Peyer's patch (tissue), 4 donors: Measurements from ENCODE around the gene RHOF.

Experiments used
- POLR2A ChIP-seq, 2 donors: fragments of 450-650 bp; IDR thresholded peaks; one replicate each; pipeline ENCODE4 v1.5.1; 2017; ENCODE audit warnings: antibody characterized with exemption in 2 of 2, mild to moderate bottlenecking in 2 of 2, moderate library complexity in 2 of 2
- TF ChIP-seq, protein P1 (sequence below), 6 experiments: fragments of 450-650 bp in 4 of 6; fragments of 200-600 bp in 2 of 6; sonication (generic) in 1 of 6; IDR thresholded peaks; one replicate each; pipeline ENCODE4 v1.5.1; 2017 to 2019; ENCODE audit warnings: antibody characterized with exemption in 6 of 6, mild to moderate bottlenecking in 3 of 6, moderate library complexity in 1 of 6

DNA sequence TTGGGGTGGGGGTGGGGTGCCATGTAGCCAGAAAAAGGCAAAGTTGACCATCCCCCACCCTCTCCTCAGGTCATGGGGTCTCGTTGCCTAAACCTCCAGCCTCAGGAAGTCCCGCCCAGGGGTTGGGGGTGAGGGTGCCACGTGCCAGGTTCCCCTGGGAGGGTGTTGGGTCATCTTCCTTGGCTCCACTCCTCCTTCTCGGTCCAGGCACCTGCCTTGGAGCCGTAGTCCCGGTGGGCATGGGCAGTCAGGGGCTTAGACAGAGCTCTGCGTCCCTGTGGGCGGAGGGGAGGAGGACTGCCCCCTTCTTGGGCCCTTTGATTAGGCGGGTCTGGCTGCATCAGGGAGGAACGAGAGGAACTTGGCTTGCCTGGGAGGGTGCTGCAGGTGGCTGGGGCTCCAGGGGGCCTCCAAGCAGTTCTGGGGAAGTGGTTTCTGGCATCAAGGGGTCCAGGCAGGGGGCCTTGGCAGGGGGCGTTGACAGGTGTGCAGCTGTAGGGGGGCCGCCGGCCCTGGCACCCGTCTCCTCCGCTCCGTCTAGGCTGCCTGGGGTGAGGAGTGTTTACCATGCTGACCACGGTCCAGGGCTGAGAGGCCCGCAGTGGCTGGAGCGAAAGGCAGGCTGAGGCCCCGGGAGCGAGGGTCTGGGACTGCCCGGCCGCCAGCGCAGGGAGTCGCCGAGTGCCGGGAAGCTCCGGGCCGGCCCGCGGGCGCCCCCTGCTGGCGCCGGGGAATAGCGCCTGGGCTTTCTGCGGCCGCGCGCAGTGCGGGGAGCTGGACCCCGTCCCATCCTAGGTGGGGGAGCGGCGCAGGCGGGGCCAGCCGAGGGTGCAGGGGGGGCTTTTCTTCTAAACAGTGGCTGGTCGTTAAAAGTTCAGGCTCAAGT is 18.2 kb upstream of the RHOF start:
- TF ChIP-seq, protein P1, sequence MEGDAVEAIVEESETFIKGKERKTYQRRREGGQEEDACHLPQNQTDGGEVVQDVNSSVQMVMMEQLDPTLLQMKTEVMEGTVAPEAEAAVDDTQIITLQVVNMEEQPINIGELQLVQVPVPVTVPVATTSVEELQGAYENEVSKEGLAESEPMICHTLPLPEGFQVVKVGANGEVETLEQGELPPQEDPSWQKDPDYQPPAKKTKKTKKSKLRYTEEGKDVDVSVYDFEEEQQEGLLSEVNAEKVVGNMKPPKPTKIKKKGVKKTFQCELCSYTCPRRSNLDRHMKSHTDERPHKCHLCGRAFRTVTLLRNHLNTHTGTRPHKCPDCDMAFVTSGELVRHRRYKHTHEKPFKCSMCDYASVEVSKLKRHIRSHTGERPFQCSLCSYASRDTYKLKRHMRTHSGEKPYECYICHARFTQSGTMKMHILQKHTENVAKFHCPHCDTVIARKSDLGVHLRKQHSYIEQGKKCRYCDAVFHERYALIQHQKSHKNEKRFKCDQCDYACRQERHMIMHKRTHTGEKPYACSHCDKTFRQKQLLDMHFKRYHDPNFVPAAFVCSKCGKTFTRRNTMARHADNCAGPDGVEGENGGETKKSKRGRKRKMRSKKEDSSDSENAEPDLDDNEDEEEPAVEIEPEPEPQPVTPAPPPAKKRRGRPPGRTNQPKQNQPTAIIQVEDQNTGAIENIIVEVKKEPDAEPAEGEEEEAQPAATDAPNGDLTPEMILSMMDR (IDR thresholded peaks at IDR 0.05) = peak; percentile 97 to 100 (median 98)
- peak in 1 of 2 donors; percentile 6 for TF ChIP-seq POLR2A (IDR thresholded peaks at IDR 0.05)
